Stimulated activated CD4-positive, alpha-beta T cell treated with anti-CD3 and anti-CD28 coated beads, Interleukin-15, amount 100 ng/mL, for 24 hours (primary cell): ENCODE data around the gene OXGR1.

Experiments
- DNase-seq: peaks from one replicate; pipeline ENCODE4 v3.0.0-alpha.2; 2020

Gene OXGR1

GRCh38 chr13:96958286-96958891 lies 35.9 kb downstream of the OXGR1 start:
- DNase-seq, result no peak

- DNase-seq, result no peak
Observed at GRCh38 chr13:96952595-96952994, 41.7 kb downstream of the OXGR1 start.

GRCh38 chr13:96948127-96948526 lies 46.1 kb downstream of the OXGR1 start:
- DNase-seq, result no peak

- no peak for DNase-seq
Observed at GRCh38 chr13:96947343-96947910, 46.8 kb downstream of the OXGR1 start.

GRCh38 chr13:96946709-96947311 lies 47.5 kb downstream of the OXGR1 start:
- DNase-seq, result no peak

- no peak for DNase-seq
Observed at GRCh38 chr13:96940961-96941360, 53.3 kb downstream of the OXGR1 start.

- no peak for DNase-seq
Observed at GRCh38 chr13:96935901-96936300, 58.4 kb downstream of the OXGR1 start.
